K562 (cell line): Measurements from ENCODE around the gene PFDN2. TPM values are rescaled to one million over a fixed set of nuclear protein-coding genes. Genes with fewer than 3 reads are reported as not detected.

ENCODE experiments used
- ATF1 ChIP-seq, 2 experiments: fragments of 450-650 bp in 1 of 2; IDR thresholded peaks; 2 replicates each; pipeline ENCODE4 v1.6.1; 2016; ENCODE audit warnings: missing compliant biosample characterization in 1 of 2, missing genetic modification characterization in 1 of 2
- CBFB ChIP-seq: sonication (generic); formaldehyde crosslinking; IDR thresholded peaks from 2 replicates; pipeline ENCODE4 v1.4.0; 2020; ENCODE audit warnings: mild to moderate bottlenecking, missing genetic modification reagents
- CHD1 ChIP-seq: fragments of 200-600 bp; sonication (generic); IDR thresholded peaks from one replicate; pipeline ENCODE4 v1.6.1; 2012; ENCODE audit warnings: mild to moderate bottlenecking, moderate library complexity, low read length, inconsistent platforms
- FOXJ2 ChIP-seq: fragments of 200-800 bp; sonication (Bioruptor generic); IDR thresholded peaks from 2 replicates; pipeline ENCODE4 v1.6.1; 2016; ENCODE audit warnings: missing genetic modification characterization, missing compliant biosample characterization
- NFE2 ChIP-seq: IDR thresholded peaks from 2 replicates; pipeline ENCODE4 v1.6.1; 2014; ENCODE audit warnings: antibody characterized with exemption, low read depth
- PML ChIP-seq: IDR thresholded peaks from 2 replicates; pipeline ENCODE4 v1.6.1; 2012; ENCODE audit warnings: low read length, inconsistent platforms
- RBM39 ChIP-seq: fragments of 200-400 bp; formaldehyde crosslinking; optimal IDR thresholded peaks from 2 replicates; pipeline ENCODE3; 2018; ENCODE audit warnings: low read depth, low read length
- TEAD2 ChIP-seq: fragments of 450-650 bp; IDR thresholded peaks from 2 replicates; pipeline ENCODE4 v1.6.1; 2016; ENCODE audit warnings: missing genetic modification characterization, control low read depth, missing compliant biosample characterization
- THRAP3 ChIP-seq: fragments of 450-650 bp; IDR thresholded peaks from 2 replicates; pipeline ENCODE4 v1.6.1; 2016; ENCODE audit warnings: mild to moderate bottlenecking, inconsistent platforms, borderline replicate concordance
- ZNF175 ChIP-seq: fragments of 200-800 bp; sonication (Bioruptor generic); IDR thresholded peaks from 2 replicates; pipeline ENCODE4 v1.6.1; 2016; ENCODE audit warnings: low read depth, mild to moderate bottlenecking, missing genetic modification characterization, missing compliant biosample characterization
- ZNF764 ChIP-seq: fragments of 250-450 bp; sonication (Bioruptor Pico); IDR thresholded peaks from 2 replicates; pipeline ENCODE4 v1.4.0; 2020; ENCODE audit warnings: low read depth, mild to moderate bottlenecking, moderate library complexity
- polyA plus RNA-seq, 8 experiments: library from polyadenylated mRNA; depleted of rRNA in 4 of 8; stranded (reverse) in 5 of 8; unstranded in 3 of 8; fragments of >200 nt; fragmentation: Nextera tagmentation in 2 of 8; fragmentation: Illumina TruSeq in 1 of 8; extraction: Ambion mirVana in 2 of 8; extraction: Trizol in 1 of 8; gene quantifications; 2 replicates each; pipeline versions ENCODE4 v1.2.1 to v1.2.3, GENCODE V29; 2011 to 2014; ENCODE audit warnings: inconsistent platforms in 1 of 8, missing spikeins in 1 of 8
- total RNA-seq, 7 experiments: library from RNA; depleted of rRNA in 6 of 7; stranded (reverse); fragments of >200 nt in 6 of 7; fragmentation: Illumina TruSeq in 2 of 7; extraction: Trizol in 2 of 7; gene quantifications; 2 replicates each; pipeline versions ENCODE4 v1.2.1 to v1.2.3, GENCODE V29; 2011 to 2021; ENCODE audit warnings: low replicate concordance in 1 of 7
- TF ChIP-seq, protein P1 (sequence below): fragments of 200-800 bp; sonication (Bioruptor generic); IDR thresholded peaks from 2 replicates; pipeline ENCODE4 v1.6.1; 2017; ENCODE audit warnings: missing genetic modification characterization, missing compliant biosample characterization
- TF ChIP-seq, protein P2 (sequence below), 2 experiments: fragments of 450-650 bp in 1 of 2; IDR thresholded peaks; 2 replicates each; pipeline ENCODE4 v1.6.1; 2011 to 2017; ENCODE audit warnings: low read depth in 2 of 2, antibody characterized with exemption in 1 of 2, borderline replicate concordance in 1 of 2, low read length in 1 of 2, mild to moderate bottlenecking in 1 of 2, mixed read lengths in 1 of 2; ENCODE audit not compliant: control insufficient read depth in 1 of 2
- TF ChIP-seq, protein P3 (sequence below): sonication (generic); formaldehyde crosslinking; IDR thresholded peaks from 2 replicates; pipeline ENCODE4 v1.8.0; 2023; ENCODE audit warnings: mild to moderate bottlenecking, missing genetic modification reagents
- TF ChIP-seq, protein P4 (sequence below): sonication (generic); formaldehyde crosslinking; IDR thresholded peaks from 2 replicates; pipeline ENCODE4 v1.8.0; 2023; ENCODE audit warnings: mild to moderate bottlenecking, missing genetic modification reagents

The PFDN2 gene
- total and polyA plus RNA-seq, 9 of the 15 experiments (the other 6 are each of a cell fraction or from before 2014, with no cell fraction given), result 50.2 to 361 (median 144) TPM

DNA sequence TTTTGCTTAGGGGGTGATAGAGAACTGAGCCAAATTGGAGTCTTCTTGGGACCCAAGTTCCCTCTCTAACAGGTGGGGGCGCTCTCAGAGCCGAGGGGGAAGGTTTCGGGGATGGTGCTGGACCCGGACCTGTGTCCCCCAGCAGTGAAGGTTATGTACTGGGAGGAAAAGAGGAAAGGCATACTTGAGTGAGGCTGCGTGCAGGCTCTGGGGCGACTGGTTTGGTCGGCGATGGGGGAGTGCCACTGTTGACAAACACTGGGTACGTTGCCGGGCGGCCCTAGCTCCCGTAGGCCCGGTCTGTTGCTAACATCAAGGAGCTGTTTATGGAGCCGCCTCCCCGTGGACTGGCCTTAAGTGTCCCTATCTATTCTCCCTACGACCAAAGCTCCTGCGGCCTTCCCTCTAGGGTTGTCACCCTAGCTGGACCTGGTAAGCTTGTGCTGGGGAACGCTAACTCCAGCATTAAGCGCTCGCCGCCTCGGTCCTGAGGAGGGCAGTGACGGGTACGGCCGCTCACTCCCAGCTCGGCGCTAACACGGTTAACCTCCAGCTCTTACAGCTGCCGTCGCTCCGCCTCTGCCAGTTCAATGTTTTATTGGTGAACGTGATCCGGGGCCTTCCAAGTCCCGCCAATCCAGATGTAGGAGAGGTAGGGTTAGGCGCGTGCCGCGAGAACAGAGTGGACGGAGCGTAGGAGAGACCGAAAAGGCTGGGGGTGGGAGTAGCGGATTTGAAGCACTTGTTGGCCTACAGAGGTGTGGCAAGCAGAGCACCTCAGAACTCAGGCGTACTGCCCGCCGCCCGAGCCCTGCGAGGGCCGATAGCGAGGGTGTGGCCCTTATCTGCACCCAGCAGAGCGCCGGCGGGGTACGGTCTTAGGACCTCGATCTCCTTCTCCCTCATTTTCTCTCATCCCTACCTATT lies 48.2 kb upstream of the PFDN2 start, which contains the start of gene PPOX (continued):
- TF ChIP-seq CHD1, result peak; percentile 90
- no peak for TF ChIP-seq TEAD2 (tag)
- peak; percentile 100 for TF ChIP-seq FOXJ2
- TF ChIP-seq, protein P1, sequence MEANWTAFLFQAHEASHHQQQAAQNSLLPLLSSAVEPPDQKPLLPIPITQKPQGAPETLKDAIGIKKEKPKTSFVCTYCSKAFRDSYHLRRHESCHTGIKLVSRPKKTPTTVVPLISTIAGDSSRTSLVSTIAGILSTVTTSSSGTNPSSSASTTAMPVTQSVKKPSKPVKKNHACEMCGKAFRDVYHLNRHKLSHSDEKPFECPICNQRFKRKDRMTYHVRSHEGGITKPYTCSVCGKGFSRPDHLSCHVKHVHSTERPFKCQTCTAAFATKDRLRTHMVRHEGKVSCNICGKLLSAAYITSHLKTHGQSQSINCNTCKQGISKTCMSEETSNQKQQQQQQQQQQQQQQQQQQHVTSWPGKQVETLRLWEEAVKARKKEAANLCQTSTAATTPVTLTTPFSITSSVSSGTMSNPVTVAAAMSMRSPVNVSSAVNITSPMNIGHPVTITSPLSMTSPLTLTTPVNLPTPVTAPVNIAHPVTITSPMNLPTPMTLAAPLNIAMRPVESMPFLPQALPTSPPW, result peak; percentile 73
- TF ChIP-seq ZNF175, result no peak
- peak; percentile 97 for TF ChIP-seq PML
- TF ChIP-seq, protein P2, sequence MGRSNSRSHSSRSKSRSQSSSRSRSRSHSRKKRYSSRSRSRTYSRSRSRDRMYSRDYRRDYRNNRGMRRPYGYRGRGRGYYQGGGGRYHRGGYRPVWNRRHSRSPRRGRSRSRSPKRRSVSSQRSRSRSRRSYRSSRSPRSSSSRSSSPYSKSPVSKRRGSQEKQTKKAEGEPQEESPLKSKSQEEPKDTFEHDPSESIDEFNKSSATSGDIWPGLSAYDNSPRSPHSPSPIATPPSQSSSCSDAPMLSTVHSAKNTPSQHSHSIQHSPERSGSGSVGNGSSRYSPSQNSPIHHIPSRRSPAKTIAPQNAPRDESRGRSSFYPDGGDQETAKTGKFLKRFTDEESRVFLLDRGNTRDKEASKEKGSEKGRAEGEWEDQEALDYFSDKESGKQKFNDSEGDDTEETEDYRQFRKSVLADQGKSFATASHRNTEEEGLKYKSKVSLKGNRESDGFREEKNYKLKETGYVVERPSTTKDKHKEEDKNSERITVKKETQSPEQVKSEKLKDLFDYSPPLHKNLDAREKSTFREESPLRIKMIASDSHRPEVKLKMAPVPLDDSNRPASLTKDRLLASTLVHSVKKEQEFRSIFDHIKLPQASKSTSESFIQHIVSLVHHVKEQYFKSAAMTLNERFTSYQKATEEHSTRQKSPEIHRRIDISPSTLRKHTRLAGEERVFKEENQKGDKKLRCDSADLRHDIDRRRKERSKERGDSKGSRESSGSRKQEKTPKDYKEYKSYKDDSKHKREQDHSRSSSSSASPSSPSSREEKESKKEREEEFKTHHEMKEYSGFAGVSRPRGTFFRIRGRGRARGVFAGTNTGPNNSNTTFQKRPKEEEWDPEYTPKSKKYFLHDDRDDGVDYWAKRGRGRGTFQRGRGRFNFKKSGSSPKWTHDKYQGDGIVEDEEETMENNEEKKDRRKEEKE (IDR thresholded peaks at IDR 0.05; ENCODE audit: borderline replicate concordance in 1 of 2, control insufficient read depth in 1 of 2, low read depth in 2 of 2, low read length in 1 of 2), result 0 out of 4 replicates have a peak, but pooled peaks of 1 of the 2 experiments have one; percentile 48
- no peak for TF ChIP-seq RBM39
- TF ChIP-seq THRAP3, result 0 out of 2 replicates have a peak, but pooled peaks have one; percentile 62
- no peak for TF ChIP-seq ZNF764 (CRISPR knock-in tag)
- TF ChIP-seq ATF1 (CRISPR knock-in tag; IDR thresholded peaks at IDR 0.05), result no peak
- TF ChIP-seq ATF1 (tag; IDR thresholded peaks at IDR 0.05), result peak; percentile 88
- TF ChIP-seq, protein P3, sequence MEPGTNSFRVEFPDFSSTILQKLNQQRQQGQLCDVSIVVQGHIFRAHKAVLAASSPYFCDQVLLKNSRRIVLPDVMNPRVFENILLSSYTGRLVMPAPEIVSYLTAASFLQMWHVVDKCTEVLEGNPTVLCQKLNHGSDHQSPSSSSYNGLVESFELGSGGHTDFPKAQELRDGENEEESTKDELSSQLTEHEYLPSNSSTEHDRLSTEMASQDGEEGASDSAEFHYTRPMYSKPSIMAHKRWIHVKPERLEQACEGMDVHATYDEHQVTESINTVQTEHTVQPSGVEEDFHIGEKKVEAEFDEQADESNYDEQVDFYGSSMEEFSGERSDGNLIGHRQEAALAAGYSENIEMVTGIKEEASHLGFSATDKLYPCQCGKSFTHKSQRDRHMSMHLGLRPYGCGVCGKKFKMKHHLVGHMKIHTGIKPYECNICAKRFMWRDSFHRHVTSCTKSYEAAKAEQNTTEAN (CRISPR knock-in tag), result no peak; the same call in 1 of the 2 replicates
- TF ChIP-seq, protein P4, sequence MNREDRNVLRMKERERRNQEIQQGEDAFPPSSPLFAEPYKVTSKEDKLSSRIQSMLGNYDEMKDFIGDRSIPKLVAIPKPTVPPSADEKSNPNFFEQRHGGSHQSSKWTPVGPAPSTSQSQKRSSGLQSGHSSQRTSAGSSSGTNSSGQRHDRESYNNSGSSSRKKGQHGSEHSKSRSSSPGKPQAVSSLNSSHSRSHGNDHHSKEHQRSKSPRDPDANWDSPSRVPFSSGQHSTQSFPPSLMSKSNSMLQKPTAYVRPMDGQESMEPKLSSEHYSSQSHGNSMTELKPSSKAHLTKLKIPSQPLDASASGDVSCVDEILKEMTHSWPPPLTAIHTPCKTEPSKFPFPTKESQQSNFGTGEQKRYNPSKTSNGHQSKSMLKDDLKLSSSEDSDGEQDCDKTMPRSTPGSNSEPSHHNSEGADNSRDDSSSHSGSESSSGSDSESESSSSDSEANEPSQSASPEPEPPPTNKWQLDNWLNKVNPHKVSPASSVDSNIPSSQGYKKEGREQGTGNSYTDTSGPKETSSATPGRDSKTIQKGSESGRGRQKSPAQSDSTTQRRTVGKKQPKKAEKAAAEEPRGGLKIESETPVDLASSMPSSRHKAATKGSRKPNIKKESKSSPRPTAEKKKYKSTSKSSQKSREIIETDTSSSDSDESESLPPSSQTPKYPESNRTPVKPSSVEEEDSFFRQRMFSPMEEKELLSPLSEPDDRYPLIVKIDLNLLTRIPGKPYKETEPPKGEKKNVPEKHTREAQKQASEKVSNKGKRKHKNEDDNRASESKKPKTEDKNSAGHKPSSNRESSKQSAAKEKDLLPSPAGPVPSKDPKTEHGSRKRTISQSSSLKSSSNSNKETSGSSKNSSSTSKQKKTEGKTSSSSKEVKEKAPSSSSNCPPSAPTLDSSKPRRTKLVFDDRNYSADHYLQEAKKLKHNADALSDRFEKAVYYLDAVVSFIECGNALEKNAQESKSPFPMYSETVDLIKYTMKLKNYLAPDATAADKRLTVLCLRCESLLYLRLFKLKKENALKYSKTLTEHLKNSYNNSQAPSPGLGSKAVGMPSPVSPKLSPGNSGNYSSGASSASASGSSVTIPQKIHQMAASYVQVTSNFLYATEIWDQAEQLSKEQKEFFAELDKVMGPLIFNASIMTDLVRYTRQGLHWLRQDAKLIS (CRISPR knock-in tag), result peak; percentile 64; the same call in 1 of the 2 replicates
- no peak for TF ChIP-seq CBFB
- TF ChIP-seq NFE2, result peak; percentile 17; the same call in 1 of the 2 replicates
